ENCODE data around the gene KRT75.

DNA sequence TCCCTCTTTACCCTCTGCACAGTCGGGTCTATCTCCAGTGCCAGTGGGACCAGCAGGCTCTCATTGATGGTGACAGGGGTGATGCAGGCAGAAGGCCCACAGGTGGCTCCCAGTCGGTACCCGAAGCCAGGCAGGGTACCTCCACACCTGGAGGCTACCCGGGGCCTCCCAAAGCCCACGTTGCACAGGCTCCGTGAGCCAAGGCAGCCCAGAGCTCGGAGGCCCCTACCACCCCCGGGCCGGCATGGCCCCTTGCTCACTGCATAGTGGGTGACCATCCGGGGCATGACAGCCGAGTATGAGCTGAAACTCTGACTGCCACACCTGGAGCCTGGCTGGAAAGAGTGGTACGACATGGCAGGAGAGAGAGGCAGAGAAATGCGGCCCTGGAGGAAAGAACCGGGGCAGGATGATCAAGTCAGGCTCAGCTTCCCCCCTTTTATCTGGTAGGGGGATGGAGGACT, 28.2 kb downstream of the KRT75 start, which contains the start of gene KRT82:
- no peak for TF ChIP-seq EZH2 (IDR thresholded peaks at IDR 0.05; ENCODE audit: borderline replicate concordance, low read depth, low read length, poor library complexity, severe bottlenecking)
- TF ChIP-seq, protein P1, sequence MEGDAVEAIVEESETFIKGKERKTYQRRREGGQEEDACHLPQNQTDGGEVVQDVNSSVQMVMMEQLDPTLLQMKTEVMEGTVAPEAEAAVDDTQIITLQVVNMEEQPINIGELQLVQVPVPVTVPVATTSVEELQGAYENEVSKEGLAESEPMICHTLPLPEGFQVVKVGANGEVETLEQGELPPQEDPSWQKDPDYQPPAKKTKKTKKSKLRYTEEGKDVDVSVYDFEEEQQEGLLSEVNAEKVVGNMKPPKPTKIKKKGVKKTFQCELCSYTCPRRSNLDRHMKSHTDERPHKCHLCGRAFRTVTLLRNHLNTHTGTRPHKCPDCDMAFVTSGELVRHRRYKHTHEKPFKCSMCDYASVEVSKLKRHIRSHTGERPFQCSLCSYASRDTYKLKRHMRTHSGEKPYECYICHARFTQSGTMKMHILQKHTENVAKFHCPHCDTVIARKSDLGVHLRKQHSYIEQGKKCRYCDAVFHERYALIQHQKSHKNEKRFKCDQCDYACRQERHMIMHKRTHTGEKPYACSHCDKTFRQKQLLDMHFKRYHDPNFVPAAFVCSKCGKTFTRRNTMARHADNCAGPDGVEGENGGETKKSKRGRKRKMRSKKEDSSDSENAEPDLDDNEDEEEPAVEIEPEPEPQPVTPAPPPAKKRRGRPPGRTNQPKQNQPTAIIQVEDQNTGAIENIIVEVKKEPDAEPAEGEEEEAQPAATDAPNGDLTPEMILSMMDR (conservative IDR thresholded peaks at IDR 0.05; ENCODE audit: low read depth, low read length) = no peak

All from A673 (cell line).